ENCODE data around the gene ARRB2.
"Not testable (repeated sequence)": the region's sequence is repeated elsewhere in the genome, so short reads cannot be mapped to it uniquely, and the experiment has no call there.

ARRB2 gene

GRCh38 chr17:4703330-4703691, 7.1 kb upstream of the ARRB2 start:
- DNase-seq = no peak

GRCh38 chr17:4704574-4704907, 5.9 kb upstream of the ARRB2 start:
- not testable (repeated sequence) for DNase-seq

- DNase-seq = no peak
These were observed 5.4 kb upstream of the ARRB2 start for GRCh38 chr17:4704991-4705390.

GRCh38 chr17:4706121-4706520, 4.3 kb upstream of the ARRB2 start:
- no peak for DNase-seq

- peak in 1 of 2 experiments; percentile 17 for DNase-seq
These were observed 2.0 kb upstream of the ARRB2 start for GRCh38 chr17:4708436-4708835.

- peak in 1 of 2 experiments; percentile 49 for DNase-seq
These were observed 532 bp downstream of the ARRB2 start for GRCh38 chr17:4710693-4711634.

GRCh38 chr17:4711661-4712181, 1.3 kb downstream of the ARRB2 start:
- no peak for DNase-seq

- no peak for DNase-seq
These were observed 2.1 kb downstream of the ARRB2 start for GRCh38 chr17:4712526-4712925.

GRCh38 chr17:4714340-4715062, 4.1 kb downstream of the ARRB2 start:
- not testable (repeated sequence) for DNase-seq

GRCh38 chr17:4715063-4715744, 4.8 kb downstream of the ARRB2 start:
- DNase-seq = no peak

- DNase-seq = no peak
These were observed 5.6 kb downstream of the ARRB2 start for GRCh38 chr17:4716081-4716480.

- no peak for DNase-seq
These were observed 7.4 kb downstream of the ARRB2 start for GRCh38 chr17:4717791-4718190.

GRCh38 chr17:4718276-4718675, 7.8 kb downstream of the ARRB2 start:
- DNase-seq = no peak

- DNase-seq = no peak
These were observed 8.7 kb downstream of the ARRB2 start for GRCh38 chr17:4719146-4719545.

- peak in 1 of 2 experiments; percentile 48 for DNase-seq
These were observed 9.3 kb downstream of the ARRB2 start for GRCh38 chr17:4719684-4720221.

GRCh38 chr17:4720787-4721186, 10.4 kb downstream of the ARRB2 start:
- no peak for DNase-seq

GRCh38 chr17:4721203-4722135, 11.0 kb downstream of the ARRB2 start:
- DNase-seq = peak in 1 of 2 experiments; percentile 13

- no peak for DNase-seq
These were observed 12.3 kb downstream of the ARRB2 start for GRCh38 chr17:4722678-4723240.

- no peak for DNase-seq
These were observed 14.2 kb downstream of the ARRB2 start for GRCh38 chr17:4724650-4725049.

- no peak for DNase-seq
These were observed 15.3 kb downstream of the ARRB2 start for GRCh38 chr17:4725646-4726310.

GRCh38 chr17:4728124-4728523, 17.7 kb downstream of the ARRB2 start:
- DNase-seq = no peak

Data from NCI-H524 (cell line).